Neural progenitor cell (in vitro differentiated cells): ENCODE data around the gene BTBD10. TPM values are rescaled to one million over a fixed set of nuclear protein-coding genes. Genes with fewer than 3 reads are reported as not detected.
A peak's percentile ranks its signal among the peaks of the same experiment; 100 is the strongest.

Experiments used
- DNase-seq: peaks from one replicate; pipeline ENCODE4 v3.0.0-alpha.2; 2016; ENCODE audit warnings: low spot score
- H2AFZ ChIP-seq: fragments of 200-600 bp; sonication (generic); replicated peaks from 2 replicates; pipeline ENCODE4 v1.6.1; 2016; ENCODE audit warnings: antibody characterized with exemption
- H3F3A ChIP-seq: fragments of 200-600 bp; sonication (generic); 2 replicates; pipeline ENCODE4 v1.6.1; 2016; ENCODE audit warnings: antibody characterized with exemption, low read depth
- H3K27ac ChIP-seq: fragments of 200-600 bp; sonication (generic); 2 replicates; pipeline ENCODE4 v1.5.1; 2016; ENCODE audit warnings: mild to moderate bottlenecking
- H3K27me3 ChIP-seq: fragments of 200-600 bp; sonication (generic); 2 replicates; pipeline ENCODE4 v1.6.1; 2016; ENCODE audit warnings: mild to moderate bottlenecking, moderate library complexity
- H3K36me3 ChIP-seq: fragments of 200-600 bp; sonication (generic); 2 replicates; pipeline ENCODE4 v1.5.1; 2016
- H3K4me1 ChIP-seq: fragments of 200-600 bp; sonication (generic); 2 replicates; pipeline ENCODE4 v1.6.1; 2016; ENCODE audit warnings: mixed run types
- H3K4me2 ChIP-seq: fragments of 200-600 bp; sonication (generic); 2 replicates; pipeline ENCODE4 v1.6.1; 2016
- H3K4me3 ChIP-seq: fragments of 200-600 bp; sonication (generic); 2 replicates; pipeline ENCODE4 v1.5.1; 2016
- H3K79me2 ChIP-seq: fragments of 200-600 bp; sonication (generic); 2 replicates; pipeline ENCODE4 v1.6.1; 2016; ENCODE audit warnings: low read depth
- H3K9ac ChIP-seq: fragments of 200-600 bp; sonication (generic); 2 replicates; pipeline ENCODE4 v1.6.1; 2016
- H3K9me3 ChIP-seq: fragments of 200-600 bp; sonication (generic); 2 replicates; pipeline ENCODE4 v1.5.1; 2016; ENCODE audit warnings: low read depth
- H4K20me1 ChIP-seq: fragments of 200-600 bp; sonication (generic); 2 replicates; pipeline ENCODE4 v1.6.1; 2016; ENCODE audit warnings: low read depth
- H3K27ac Mint-ChIP-seq: 3 replicates; pipeline ENCODE4 v1.8.0; 2021; ENCODE audit warnings: mixed read lengths
- H3K27me3 Mint-ChIP-seq: 2 replicates; pipeline ENCODE4 v1.8.0; 2022; ENCODE audit warnings: low read depth, mild to moderate bottlenecking, inconsistent platforms, moderate library complexity, mixed read lengths; ENCODE audit not compliant: insufficient read depth
- H3K36me3 Mint-ChIP-seq: 3 replicates; pipeline ENCODE4 v1.8.0; 2021; ENCODE audit warnings: mixed read lengths
- H3K4me1 Mint-ChIP-seq: 3 replicates; pipeline ENCODE4 v1.8.0; 2021; ENCODE audit warnings: mixed read lengths
- H3K4me3 Mint-ChIP-seq: 3 replicates; pipeline ENCODE4 v1.8.0; 2021; ENCODE audit warnings: mild to moderate bottlenecking, moderate library complexity, mixed read lengths
- H3K9me3 Mint-ChIP-seq: 3 replicates; pipeline ENCODE4 v1.8.0; 2020; ENCODE audit warnings: mixed read lengths
- EZH2 ChIP-seq: fragments of 200-600 bp; sonication (generic); IDR thresholded peaks from 2 replicates; pipeline ENCODE4 v1.6.1; 2017; ENCODE audit warnings: antibody characterized with exemption, mild to moderate bottlenecking, moderate library complexity
- EZH2phosphoT487 ChIP-seq: fragments of 200-600 bp; sonication (generic); IDR thresholded peaks from 2 replicates; pipeline ENCODE4 v1.6.1; 2017; ENCODE audit warnings: antibody characterized with exemption
- total RNA-seq: library from RNA; depleted of rRNA; stranded (reverse); fragments of >200 nt; gene quantifications from 2 replicates; pipeline ENCODE4 v1.2.3, GENCODE V29; 2015; ENCODE audit warnings: low replicate concordance
- TF ChIP-seq, protein P1 (sequence below): fragments of 200-600 bp; sonication (generic); IDR thresholded peaks from 2 replicates; pipeline ENCODE4 v1.5.1; 2017; ENCODE audit warnings: antibody characterized with exemption, mild to moderate bottlenecking

BTBD10 gene
- total RNA-seq, 1 donor from 2014 or later = 59.3 TPM

DNA sequence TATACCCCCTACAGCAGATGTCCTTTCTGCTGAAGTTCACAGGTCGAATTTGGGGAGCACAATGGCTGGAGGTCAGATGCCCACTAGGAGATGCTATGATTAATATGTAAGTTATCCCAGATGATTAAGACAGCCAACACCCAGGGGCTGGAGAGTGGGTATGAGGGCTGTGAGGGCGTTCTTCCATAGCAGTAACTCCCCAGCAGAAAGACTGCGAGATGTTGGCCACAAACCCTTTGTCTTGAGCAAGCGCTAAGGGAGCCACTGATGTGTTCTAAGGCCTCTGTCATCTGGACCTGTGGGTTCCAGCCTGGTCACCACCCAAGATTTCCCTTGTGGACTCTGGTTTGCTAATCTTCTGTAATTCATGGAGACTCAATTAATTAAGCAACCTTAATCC is 107.8 kb downstream of the BTBD10 start:
- TF ChIP-seq EZH2phosphoT487 (no peak), EZH2 (no peak)
- TF ChIP-seq, protein P1, sequence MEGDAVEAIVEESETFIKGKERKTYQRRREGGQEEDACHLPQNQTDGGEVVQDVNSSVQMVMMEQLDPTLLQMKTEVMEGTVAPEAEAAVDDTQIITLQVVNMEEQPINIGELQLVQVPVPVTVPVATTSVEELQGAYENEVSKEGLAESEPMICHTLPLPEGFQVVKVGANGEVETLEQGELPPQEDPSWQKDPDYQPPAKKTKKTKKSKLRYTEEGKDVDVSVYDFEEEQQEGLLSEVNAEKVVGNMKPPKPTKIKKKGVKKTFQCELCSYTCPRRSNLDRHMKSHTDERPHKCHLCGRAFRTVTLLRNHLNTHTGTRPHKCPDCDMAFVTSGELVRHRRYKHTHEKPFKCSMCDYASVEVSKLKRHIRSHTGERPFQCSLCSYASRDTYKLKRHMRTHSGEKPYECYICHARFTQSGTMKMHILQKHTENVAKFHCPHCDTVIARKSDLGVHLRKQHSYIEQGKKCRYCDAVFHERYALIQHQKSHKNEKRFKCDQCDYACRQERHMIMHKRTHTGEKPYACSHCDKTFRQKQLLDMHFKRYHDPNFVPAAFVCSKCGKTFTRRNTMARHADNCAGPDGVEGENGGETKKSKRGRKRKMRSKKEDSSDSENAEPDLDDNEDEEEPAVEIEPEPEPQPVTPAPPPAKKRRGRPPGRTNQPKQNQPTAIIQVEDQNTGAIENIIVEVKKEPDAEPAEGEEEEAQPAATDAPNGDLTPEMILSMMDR = no peak
- H3K4me1 ChIP-seq = peaks cover 13% of the 10 kb centered on the region
- H3K4me1 Mint-ChIP-seq = peaks cover 4% of the 10 kb centered on the region
- no peaks in the 10 kb centered on the region for H3K27me3 ChIP-seq
- no peaks in the 10 kb centered on the region for H3K9me3 Mint-ChIP-seq
- no peak overlapping the region for H3K4me3 Mint-ChIP-seq
- H4K20me1 ChIP-seq = no peaks in the 10 kb centered on the region
- no peaks in the 10 kb centered on the region for H3K79me2 ChIP-seq
- peaks cover 7% of the 10 kb centered on the region for H3K27me3 Mint-ChIP-seq
- H3K9ac ChIP-seq = no peak overlapping the region
- DNase-seq = no peak
- H3F3A ChIP-seq = peaks cover 11% of the 10 kb centered on the region
- H3K36me3 Mint-ChIP-seq = no peaks in the 10 kb centered on the region
- H3K36me3 ChIP-seq = no peaks in the 10 kb centered on the region
- H3K27ac Mint-ChIP-seq = no peak overlapping the region
- H3K27ac ChIP-seq = no peak overlapping the region
- H3K9me3 ChIP-seq = no peaks in the 10 kb centered on the region
- H3K4me3 ChIP-seq = no peak overlapping the region
- no peak overlapping the region for H3K4me2 ChIP-seq
- H2AFZ ChIP-seq = no peak overlapping the region

DNA sequence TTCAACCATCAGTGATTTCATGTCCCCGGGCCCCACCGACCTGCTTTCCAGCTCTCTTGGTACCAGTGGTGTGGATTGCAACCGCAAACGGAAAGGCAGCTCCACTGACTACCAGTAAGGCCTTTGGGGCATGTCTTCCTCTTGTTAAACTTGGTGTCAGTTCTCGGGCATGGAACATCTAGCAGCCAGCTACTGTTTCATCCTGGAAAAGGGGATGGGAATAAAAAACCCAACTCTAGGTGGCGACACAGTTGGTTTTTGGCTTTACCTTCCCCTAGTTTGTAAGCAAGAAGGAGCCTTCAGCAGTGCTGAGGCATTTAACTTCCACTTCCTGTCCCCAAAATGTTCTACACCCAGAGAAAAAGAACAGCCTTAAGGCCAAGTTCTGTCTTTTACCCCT is 108.7 kb downstream of the BTBD10 start:
- peaks cover 5% of the 10 kb centered on the region for H3K4me1 ChIP-seq
- no peak overlapping the region for H3K9ac ChIP-seq
- Mint-ChIP-seq H3K9me3 (no peaks in the 10 kb centered on the region), H3K27me3 (peaks cover 7% of the 10 kb centered on the region), H3K4me1 (no peaks in the 10 kb centered on the region), H3K27ac (no peak overlapping the region), H3K36me3 (no peaks in the 10 kb centered on the region), H3K4me3 (no peak overlapping the region)
- H3K9me3 ChIP-seq = no peaks in the 10 kb centered on the region
- H2AFZ ChIP-seq = no peak overlapping the region
- no peaks in the 10 kb centered on the region for H3K36me3 ChIP-seq
- peaks cover 3% of the 10 kb centered on the region for H3F3A ChIP-seq
- no peak for TF ChIP-seq EZH2
- TF ChIP-seq, protein P1 = peak; percentile 51
- no peaks in the 10 kb centered on the region for H3K27me3 ChIP-seq
- DNase-seq = peak; percentile 27
- no peak overlapping the region for H3K4me2 ChIP-seq
- H3K27ac ChIP-seq = no peak overlapping the region
- no peaks in the 10 kb centered on the region for H4K20me1 ChIP-seq
- H3K79me2 ChIP-seq = no peaks in the 10 kb centered on the region
- H3K4me3 ChIP-seq = no peak overlapping the region

DNA sequence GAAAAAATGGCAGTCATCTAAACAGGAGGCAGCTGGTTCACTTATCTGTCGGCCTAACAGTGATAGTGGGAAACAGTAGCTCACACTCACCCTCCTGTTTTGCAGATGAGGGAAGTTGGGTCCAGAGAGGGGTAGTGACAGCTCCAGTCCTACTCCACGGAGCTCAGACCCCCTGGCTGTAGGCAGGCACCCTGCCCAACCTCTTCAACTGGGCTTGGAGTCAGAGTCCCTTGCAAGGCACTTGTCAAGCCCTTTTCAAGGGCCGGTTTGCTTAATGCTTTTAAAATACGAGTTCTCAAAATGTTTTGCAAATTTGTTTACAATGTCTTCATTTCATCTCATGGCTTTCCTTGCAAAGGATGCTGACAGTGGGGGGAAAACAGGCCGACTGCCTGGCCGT is 110.3 kb downstream of the BTBD10 start:
- Histone ChIP-seq H3K9ac (no peak overlapping the region), H3K4me3 (no peak overlapping the region), H3K27me3 (no peaks in the 10 kb centered on the region), H3K27ac (no peak overlapping the region), H3K79me2 (no peaks in the 10 kb centered on the region), H3K4me1 (no peaks in the 10 kb centered on the region), H4K20me1 (no peaks in the 10 kb centered on the region), H2AFZ (no peak overlapping the region), H3K4me2 (no peak overlapping the region), H3K36me3 (no peaks in the 10 kb centered on the region), H3K9me3 (no peaks in the 10 kb centered on the region), H3F3A (no peaks in the 10 kb centered on the region)
- Mint-ChIP-seq H3K4me3 (no peak overlapping the region), H3K4me1 (peaks cover 4% of the 10 kb centered on the region), H3K36me3 (no peaks in the 10 kb centered on the region), H3K27me3 (peaks cover 9% of the 10 kb centered on the region), H3K27ac (no peak overlapping the region), H3K9me3 (no peaks in the 10 kb centered on the region)
- TF ChIP-seq EZH2 (no peak), EZH2phosphoT487 (no peak)
- TF ChIP-seq, protein P1 = no peak
- no peak for DNase-seq
